Keratinocyte (primary cell): ENCODE measurements around the gene PXYLP1. TPM values are rescaled to one million over a fixed set of nuclear protein-coding genes. Genes with fewer than 3 reads are reported as not detected.

Experiments used
- DNase-seq: peaks from one replicate; pipeline ENCODE4 v3.0.0-alpha.2; 2011; ENCODE audit warnings: low read depth, missing footprints, low spot score
- FAIRE-seq: peaks from 2 replicates; lab custom pipeline; 2011; peaks lifted over from hg19 to GRCh38; lab: Jason Lieb, UNC
- H2AFZ ChIP-seq: 2 replicates; pipeline ENCODE4 v1.6.0; 2012; ENCODE audit warnings: low read length, control low read depth, inconsistent platforms; ENCODE audit not compliant: control insufficient read depth
- H3K27ac ChIP-seq: 2 replicates; pipeline ENCODE4 v1.5.1; 2011; ENCODE audit warnings: low read length; ENCODE audit not compliant: control insufficient read depth, insufficient read depth
- H3K27me3 ChIP-seq: 3 replicates; pipeline ENCODE4 v1.6.0; 2011; ENCODE audit warnings: low read length; ENCODE audit not compliant: control insufficient read depth, insufficient read depth; ENCODE audit errors: extremely low read depth
- H3K36me3 ChIP-seq, 2 experiments: 2 replicates in 1 of 2; 3 replicates in 1 of 2; pipeline ENCODE4 v1.5.1; 2011; ENCODE audit warnings: low read length in 2 of 2, mild to moderate bottlenecking in 1 of 2; ENCODE audit not compliant: control insufficient read depth in 2 of 2, insufficient read depth in 2 of 2; ENCODE audit errors: extremely low read depth in 1 of 2
- H3K4me1 ChIP-seq: 3 replicates; pipeline ENCODE4 v1.5.1; 2011; ENCODE audit warnings: low read length; ENCODE audit not compliant: control insufficient read depth, insufficient read depth; ENCODE audit errors: extremely low read depth
- H3K4me2 ChIP-seq: 3 replicates; pipeline ENCODE4 v1.6.0; 2011; ENCODE audit warnings: low read depth, low read length; ENCODE audit not compliant: control insufficient read depth, insufficient read depth; ENCODE audit errors: extremely low read depth
- H3K4me3 ChIP-seq, 3 experiments: fragments of 200-600 bp in 1 of 3; sonication (generic) in 1 of 3; 2 replicates in 2 of 3; 3 replicates in 1 of 3; pipeline ENCODE4 v1.5.1; 2011 to 2016; ENCODE audit warnings: low read length in 3 of 3, mild to moderate bottlenecking in 3 of 3, control low read depth in 2 of 3, inconsistent platforms in 1 of 3, low read depth in 1 of 3, mixed read lengths in 1 of 3, mixed run types in 1 of 3, moderate library complexity in 1 of 3; ENCODE audit not compliant: control insufficient read depth in 2 of 3, insufficient read depth in 2 of 3; ENCODE audit errors: extremely low read depth in 1 of 3
- H3K79me2 ChIP-seq: 2 replicates; pipeline ENCODE4 v1.6.0; 2012; ENCODE audit warnings: low read length; ENCODE audit not compliant: control insufficient read depth, insufficient read depth
- H3K9ac ChIP-seq: 3 replicates; pipeline ENCODE4 v1.6.0; 2011; ENCODE audit warnings: low read length; ENCODE audit not compliant: control insufficient read depth, insufficient read depth; ENCODE audit errors: extremely low read depth
- H3K9me1 ChIP-seq: 3 replicates; pipeline ENCODE4 v1.6.0; 2011; ENCODE audit warnings: low read length; ENCODE audit not compliant: control insufficient read depth, insufficient read depth; ENCODE audit errors: extremely low read depth
- H3K9me3 ChIP-seq: 2 replicates; pipeline ENCODE4 v1.5.1; 2012; ENCODE audit warnings: low read depth, low read length; ENCODE audit not compliant: control insufficient read depth
- H4K20me1 ChIP-seq: 3 replicates; pipeline ENCODE4 v1.6.0; 2011; ENCODE audit warnings: low read length; ENCODE audit not compliant: control insufficient read depth, insufficient read depth; ENCODE audit errors: extremely low read depth
- CTCF ChIP-seq, 3 experiments: IDR thresholded peaks in 1 of 3; conservative IDR thresholded peaks in 1 of 3; optimal IDR thresholded peaks in 1 of 3; 2 replicates in 2 of 3; 3 replicates in 1 of 3; pipeline versions ENCODE3 to v1.5.1; 2011; ENCODE audit warnings: low read length in 3 of 3, mild to moderate bottlenecking in 3 of 3, moderate library complexity in 2 of 3, control low read depth in 1 of 3, inconsistent platforms in 1 of 3; ENCODE audit not compliant: insufficient read depth in 2 of 3; ENCODE audit errors: extremely low read depth in 1 of 3
- EZH2 ChIP-seq: IDR thresholded peaks from one replicate; pipeline ENCODE4 v1.6.1; 2012; ENCODE audit warnings: inconsistent platforms, mild to moderate bottlenecking, low read length, moderate library complexity
- dilution Hi-C: fragments of 300-500 bp; cut with MboI; formaldehyde crosslinking; loops from one replicate; pipeline ENCODE4 v1.7.0; 2020; ENCODE audit warnings: low sequenced_read_pairs; ENCODE audit not compliant: extremely low pct_ligation_motif_present
- polyA plus RNA-seq, 5 experiments: library from polyadenylated mRNA; depleted of rRNA in 3 of 5; stranded (reverse) in 3 of 5; stranded (forward) in 1 of 5; unstranded in 1 of 5; fragments of >200 nt; gene quantifications; 1 replicate in 1 of 5; 2 replicates in 3 of 5; 3 replicates in 1 of 5; pipeline versions ENCODE4 v1.2.1 to v1.2.3, GENCODE V29; 2011 to 2012; ENCODE audit warnings: missing spikeins in 2 of 5, low read depth in 1 of 5, low replicate concordance in 1 of 5

Gene PXYLP1
- polyA plus RNA-seq, 1 donor (not counting 4 experiments of a cell fraction or from before 2014, with no cell fraction given): 3.0 TPM

GRCh38 chr3:141257961-141258360, 26.3 kb downstream of the PXYLP1 start:
- Histone ChIP-seq H3K4me1 (no peaks in the 10 kb centered on the region), H4K20me1 (no peaks in the 10 kb centered on the region), H3K79me2 (no peaks in the 10 kb centered on the region), H3K4me2 (no peak overlapping the region), H3K27ac (no peak overlapping the region), H2AFZ (no peak overlapping the region), H3K9ac (no peak overlapping the region), H3K9me3 (no peaks in the 10 kb centered on the region), H3K9me1 (no peaks in the 10 kb centered on the region), H3K36me3 (no peaks in the 10 kb centered on the region), H3K27me3 (no peaks in the 10 kb centered on the region), H3K4me3 (no peak overlapping the region)
- dilution Hi-C loops: no loop called here
- FAIRE-seq (no peak), DNase-seq (no peak)
- TF ChIP-seq CTCF (optimal IDR thresholded peaks at IDR 0.05 in 1 of 3, IDR thresholded peaks at IDR 0.05 in 1 of 3, conservative IDR thresholded peaks at IDR 0.05 in 1 of 3; ENCODE audit: extremely low read depth in 1 of 3, insufficient read depth in 2 of 3, low read length in 3 of 3): no peak
- TF ChIP-seq EZH2: no peak

- no peak overlapping the region for H3K9ac ChIP-seq
- H3K27me3 ChIP-seq: no peaks in the 10 kb centered on the region
- H4K20me1 ChIP-seq: no peaks in the 10 kb centered on the region
- no peak for DNase-seq
- H3K27ac ChIP-seq: no peak overlapping the region
- no peak for FAIRE-seq
- H3K36me3 ChIP-seq: no peaks in the 10 kb centered on the region
- H3K4me3 ChIP-seq: no peak overlapping the region
- dilution Hi-C loops: no loop called here
- H2AFZ ChIP-seq: no peak overlapping the region
- TF ChIP-seq CTCF (optimal IDR thresholded peaks at IDR 0.05 in 1 of 3, IDR thresholded peaks at IDR 0.05 in 1 of 3, conservative IDR thresholded peaks at IDR 0.05 in 1 of 3; ENCODE audit: extremely low read depth in 1 of 3, insufficient read depth in 2 of 3, low read length in 3 of 3): no peak
- TF ChIP-seq EZH2: no peak
- H3K4me1 ChIP-seq: no peaks in the 10 kb centered on the region
- H3K4me2 ChIP-seq: no peak overlapping the region
- no peaks in the 10 kb centered on the region for H3K9me1 ChIP-seq
- no peaks in the 10 kb centered on the region for H3K79me2 ChIP-seq
- H3K9me3 ChIP-seq: no peaks in the 10 kb centered on the region
Measured at GRCh38 chr3:141258973-141259372, 27.3 kb downstream of the PXYLP1 start.
